GM19099 (cell line): ENCODE data around the gene FGR.

Experiments
- POLR2A ChIP-seq: IDR thresholded peaks from 3 replicates; pipeline ENCODE4 v1.6.1; 2011; ENCODE audit warnings: low read depth; ENCODE audit not compliant: insufficient read length; ENCODE audit errors: extremely low read depth

Gene FGR

GRCh38 chr1:27627061-27627460 is 7.9 kb downstream of the FGR start:
- TF ChIP-seq POLR2A = no peak

GRCh38 chr1:27626031-27626935 is 8.7 kb downstream of the FGR start:
- peak; percentile 54 for TF ChIP-seq POLR2A

GRCh38 chr1:27624467-27625178 is 10.4 kb downstream of the FGR start:
- no peak for TF ChIP-seq POLR2A

DNA sequence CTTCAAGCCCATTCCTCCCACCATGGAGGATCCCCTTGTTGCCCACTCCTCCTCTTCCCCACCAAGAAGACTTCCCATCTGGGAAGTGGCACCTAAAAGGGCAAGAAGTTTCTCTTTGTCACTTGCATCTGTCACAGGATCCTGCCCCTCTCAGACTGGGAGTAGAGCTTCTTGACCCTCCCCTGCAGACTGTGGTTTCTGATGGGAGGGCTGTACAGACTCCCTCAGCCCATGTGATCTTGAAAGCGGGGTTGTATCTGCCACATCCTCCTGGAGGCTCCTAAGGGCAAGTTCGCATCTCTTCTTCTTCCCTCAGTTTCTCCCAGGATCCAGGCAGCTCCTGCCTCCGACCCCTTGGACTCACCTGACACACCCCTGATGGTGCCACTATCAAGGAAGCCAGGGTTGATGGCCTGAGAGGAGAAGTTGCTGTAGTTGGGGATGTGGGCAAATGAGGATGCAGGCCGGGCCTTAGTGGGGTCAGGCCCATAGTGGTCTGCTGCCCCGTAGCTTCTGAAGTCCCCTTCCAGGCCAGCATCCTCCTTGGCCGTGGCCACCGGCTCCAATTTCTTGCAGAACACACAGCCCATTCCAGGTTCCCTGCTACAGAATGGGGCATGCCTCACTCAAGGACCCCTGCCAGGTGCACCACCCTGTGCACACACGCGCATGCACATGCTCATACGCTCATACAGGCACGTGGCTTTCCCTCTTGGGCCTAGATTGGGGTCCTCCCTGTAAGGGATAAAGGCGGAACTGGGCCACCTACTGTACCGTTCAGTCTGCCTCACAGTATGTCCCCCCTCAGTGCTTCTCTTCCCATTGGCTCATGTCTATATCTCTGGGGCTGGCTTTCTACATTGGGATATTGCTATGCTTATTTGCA is 11.4 kb downstream of the FGR start:
- TF ChIP-seq POLR2A = no peak

DNA sequence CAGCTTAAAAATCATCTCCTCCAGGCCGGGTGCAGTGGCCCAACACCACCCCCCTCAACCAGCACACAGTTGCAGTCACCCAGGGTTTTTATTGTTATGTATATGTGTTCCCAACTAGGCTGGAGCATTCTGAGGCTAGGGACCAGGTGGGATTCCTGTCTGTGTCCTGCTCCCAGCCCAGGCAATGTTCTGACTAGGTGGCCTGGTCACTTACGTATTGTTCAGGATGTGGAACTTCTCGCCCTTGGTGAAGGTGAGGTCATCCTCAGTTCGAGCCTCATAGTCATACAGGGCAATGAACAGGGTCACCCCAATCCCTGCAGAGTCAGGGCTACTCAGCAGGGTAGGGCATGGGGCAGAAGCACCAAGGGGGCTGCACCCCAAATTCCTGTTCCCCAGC is 12.2 kb downstream of the FGR start:
- no peak for TF ChIP-seq POLR2A

DNA sequence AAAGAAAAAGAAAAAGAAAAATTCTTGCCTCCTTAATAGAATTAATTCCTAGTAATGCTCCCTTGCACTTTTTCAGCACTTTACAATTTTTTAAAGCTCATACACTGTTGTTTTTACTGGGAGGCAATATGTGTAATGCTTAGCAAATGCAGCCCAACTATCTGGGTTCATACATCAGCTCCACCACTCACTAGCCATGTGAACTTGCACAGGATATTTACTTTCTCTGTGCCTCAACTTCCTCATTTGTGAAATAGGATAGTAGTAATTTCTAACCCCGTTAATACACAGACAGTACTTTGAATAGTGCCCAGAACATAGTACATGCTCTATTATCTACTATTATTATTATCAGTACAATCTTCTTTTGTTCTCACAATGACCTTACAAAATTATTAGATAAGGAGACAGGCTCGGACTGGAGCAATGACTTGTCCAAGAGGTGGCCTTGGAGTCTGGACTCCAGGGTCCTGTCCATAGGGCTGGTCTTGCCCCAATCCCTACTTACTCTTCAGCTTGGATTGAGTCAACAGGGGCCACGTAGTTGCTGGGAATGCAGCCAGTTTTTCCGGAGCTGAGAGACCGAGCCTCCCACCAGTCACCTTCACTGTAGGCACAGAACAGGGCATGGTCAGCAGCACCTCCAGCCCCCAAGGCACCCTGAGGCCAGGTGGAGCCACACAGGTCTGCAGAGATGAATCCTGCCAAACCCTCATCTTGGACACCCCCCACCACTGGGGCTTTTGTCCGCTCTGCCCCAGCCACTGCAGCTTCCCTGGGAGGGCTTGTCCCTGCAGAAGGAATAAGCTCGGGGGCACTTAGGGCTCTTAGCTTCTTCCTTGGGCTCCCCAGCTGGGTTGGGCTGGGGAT is 13.7 kb downstream of the FGR start:
- TF ChIP-seq POLR2A = no peak

DNA sequence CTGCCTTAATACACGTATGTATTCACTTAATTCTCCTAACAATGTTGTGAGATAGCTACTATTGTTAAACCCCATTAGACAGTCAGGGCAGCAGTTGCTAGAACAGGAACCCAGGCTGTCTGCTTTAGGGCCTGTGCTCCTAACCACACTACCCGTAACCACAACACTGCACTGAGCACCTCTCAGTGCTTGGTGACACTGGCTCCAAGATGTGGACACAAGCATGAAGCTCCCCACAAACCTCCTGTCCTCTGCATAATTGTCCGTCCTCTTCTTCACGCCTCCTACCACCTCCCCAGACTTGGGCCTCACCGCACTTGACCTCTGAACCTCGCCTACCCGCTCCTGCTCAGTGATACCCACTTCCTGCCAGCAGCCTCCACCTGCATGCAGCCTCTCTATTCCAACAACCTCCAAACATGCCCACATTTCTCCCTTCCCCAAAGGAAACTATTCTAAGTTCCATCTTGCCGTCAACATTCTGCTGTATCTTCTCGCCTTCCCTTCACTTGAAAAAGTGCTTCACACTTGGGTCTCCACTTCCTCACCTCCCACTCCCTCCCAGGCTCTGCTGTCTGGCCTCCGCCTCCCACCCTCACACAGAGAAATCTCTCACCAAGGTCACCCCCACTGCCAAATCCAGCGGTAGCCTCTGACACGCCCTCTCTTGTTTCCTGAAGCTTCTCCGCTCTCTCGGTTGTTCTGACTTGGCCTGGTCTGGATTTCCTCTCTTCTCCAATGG is 16.5 kb downstream of the FGR start:
- no peak for TF ChIP-seq POLR2A

DNA sequence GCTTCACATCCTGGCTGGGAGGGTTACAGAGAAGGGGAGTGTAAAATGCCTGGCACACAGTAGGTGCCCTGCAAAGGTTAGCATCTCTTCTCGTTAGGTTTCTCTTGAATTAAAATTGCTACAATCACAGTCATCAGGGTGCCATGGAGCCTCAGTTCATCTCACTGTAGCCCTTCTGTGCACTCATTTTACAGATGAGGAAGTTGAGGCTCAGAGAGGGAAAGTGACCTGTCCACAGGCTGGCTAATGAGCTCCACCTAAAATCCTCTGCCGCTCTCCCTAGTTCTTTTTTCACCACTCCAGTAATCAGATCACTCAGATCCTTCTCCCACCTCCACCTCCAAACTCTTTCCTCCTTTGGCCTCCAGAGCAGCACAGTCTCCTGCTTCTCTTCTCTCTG is 17.6 kb downstream of the FGR start:
- no peak for TF ChIP-seq POLR2A

DNA sequence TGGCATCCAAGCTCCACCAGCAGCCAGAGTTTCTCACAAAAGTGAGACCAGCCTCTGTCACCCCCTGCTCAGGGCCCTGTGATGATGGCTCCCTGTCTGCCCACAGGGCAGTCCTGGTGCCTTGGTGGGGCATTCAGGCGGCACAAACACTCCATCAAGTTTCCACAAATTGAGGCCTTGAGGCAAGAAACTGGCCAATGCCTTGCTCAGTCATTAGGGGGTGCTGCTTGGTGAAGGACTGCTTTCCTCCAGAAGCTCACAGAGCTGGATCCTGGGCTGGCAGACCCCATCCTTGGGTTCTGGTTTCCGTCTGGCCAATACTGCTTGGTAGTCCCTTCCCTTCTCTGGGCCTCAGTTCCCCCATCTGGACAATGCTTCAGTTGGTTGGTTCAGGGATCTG is 18.5 kb downstream of the FGR start:
- TF ChIP-seq POLR2A = no peak

- TF ChIP-seq POLR2A = no peak
Measured at GRCh38 chr1:27615346-27616192, 19.4 kb downstream of the FGR start.

- no peak for TF ChIP-seq POLR2A
Measured at GRCh38 chr1:27614625-27615344, 20.2 kb downstream of the FGR start.

- no peak for TF ChIP-seq POLR2A
Measured at GRCh38 chr1:27614043-27614624, 20.9 kb downstream of the FGR start.
